ENCODE measurements around the gene UCK2.

UCK2 gene

DNA sequence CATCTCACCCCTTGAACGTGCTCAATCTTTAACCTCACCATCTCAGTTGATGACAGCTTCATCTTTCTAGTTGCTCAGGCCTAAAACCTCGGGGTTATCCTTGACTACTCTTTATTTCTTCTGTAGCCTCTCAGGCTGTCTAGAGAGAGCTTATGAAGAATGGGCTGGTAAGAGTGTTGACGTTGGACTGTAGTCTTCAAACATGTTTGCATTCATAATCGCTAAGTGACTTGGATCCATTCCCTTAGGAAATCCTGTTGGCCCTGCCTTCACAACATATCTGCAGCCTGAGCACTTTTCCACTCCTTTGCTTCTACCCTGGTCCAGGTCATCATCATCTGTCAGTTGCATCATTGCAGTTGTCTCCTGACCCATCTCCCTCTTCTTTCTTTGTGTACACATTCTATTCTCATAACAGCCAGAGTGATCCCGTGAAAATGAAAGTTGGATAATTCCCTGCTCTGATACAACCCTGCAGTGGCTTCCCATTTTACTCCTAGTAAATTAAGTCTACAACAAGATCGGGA is 10.5 kb downstream of the UCK2 start:
- Histone ChIP-seq H3K27ac (replicated peaks) (no peak overlapping the region), H3K4me3 (replicated peaks; ENCODE audit: insufficient read depth, low read length) (no peak overlapping the region), H3K27me3 (ENCODE audit: insufficient read depth, poor library complexity, severe bottlenecking) (no peaks in the 10 kb centered on the region)
- TF ChIP-seq SPI1 (IDR thresholded peaks at IDR 0.05; ENCODE audit: borderline replicate concordance, low read depth) (no peak), POLR2AphosphoS5 (IDR thresholded peaks at IDR 0.05; ENCODE audit: low read depth) (no peak), GABPA (IDR thresholded peaks at IDR 0.05; ENCODE audit: low read depth) (no peak)
- TF ChIP-seq, protein P1, sequence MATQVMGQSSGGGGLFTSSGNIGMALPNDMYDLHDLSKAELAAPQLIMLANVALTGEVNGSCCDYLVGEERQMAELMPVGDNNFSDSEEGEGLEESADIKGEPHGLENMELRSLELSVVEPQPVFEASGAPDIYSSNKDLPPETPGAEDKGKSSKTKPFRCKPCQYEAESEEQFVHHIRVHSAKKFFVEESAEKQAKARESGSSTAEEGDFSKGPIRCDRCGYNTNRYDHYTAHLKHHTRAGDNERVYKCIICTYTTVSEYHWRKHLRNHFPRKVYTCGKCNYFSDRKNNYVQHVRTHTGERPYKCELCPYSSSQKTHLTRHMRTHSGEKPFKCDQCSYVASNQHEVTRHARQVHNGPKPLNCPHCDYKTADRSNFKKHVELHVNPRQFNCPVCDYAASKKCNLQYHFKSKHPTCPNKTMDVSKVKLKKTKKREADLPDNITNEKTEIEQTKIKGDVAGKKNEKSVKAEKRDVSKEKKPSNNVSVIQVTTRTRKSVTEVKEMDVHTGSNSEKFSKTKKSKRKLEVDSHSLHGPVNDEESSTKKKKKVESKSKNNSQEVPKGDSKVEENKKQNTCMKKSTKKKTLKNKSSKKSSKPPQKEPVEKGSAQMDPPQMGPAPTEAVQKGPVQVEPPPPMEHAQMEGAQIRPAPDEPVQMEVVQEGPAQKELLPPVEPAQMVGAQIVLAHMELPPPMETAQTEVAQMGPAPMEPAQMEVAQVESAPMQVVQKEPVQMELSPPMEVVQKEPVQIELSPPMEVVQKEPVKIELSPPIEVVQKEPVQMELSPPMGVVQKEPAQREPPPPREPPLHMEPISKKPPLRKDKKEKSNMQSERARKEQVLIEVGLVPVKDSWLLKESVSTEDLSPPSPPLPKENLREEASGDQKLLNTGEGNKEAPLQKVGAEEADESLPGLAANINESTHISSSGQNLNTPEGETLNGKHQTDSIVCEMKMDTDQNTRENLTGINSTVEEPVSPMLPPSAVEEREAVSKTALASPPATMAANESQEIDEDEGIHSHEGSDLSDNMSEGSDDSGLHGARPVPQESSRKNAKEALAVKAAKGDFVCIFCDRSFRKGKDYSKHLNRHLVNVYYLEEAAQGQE (IDR thresholded peaks at IDR 0.05; ENCODE audit: insufficient replicate concordance, low read depth): no peak
- TF ChIP-seq, protein P2, sequence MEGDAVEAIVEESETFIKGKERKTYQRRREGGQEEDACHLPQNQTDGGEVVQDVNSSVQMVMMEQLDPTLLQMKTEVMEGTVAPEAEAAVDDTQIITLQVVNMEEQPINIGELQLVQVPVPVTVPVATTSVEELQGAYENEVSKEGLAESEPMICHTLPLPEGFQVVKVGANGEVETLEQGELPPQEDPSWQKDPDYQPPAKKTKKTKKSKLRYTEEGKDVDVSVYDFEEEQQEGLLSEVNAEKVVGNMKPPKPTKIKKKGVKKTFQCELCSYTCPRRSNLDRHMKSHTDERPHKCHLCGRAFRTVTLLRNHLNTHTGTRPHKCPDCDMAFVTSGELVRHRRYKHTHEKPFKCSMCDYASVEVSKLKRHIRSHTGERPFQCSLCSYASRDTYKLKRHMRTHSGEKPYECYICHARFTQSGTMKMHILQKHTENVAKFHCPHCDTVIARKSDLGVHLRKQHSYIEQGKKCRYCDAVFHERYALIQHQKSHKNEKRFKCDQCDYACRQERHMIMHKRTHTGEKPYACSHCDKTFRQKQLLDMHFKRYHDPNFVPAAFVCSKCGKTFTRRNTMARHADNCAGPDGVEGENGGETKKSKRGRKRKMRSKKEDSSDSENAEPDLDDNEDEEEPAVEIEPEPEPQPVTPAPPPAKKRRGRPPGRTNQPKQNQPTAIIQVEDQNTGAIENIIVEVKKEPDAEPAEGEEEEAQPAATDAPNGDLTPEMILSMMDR (IDR thresholded peaks at IDR 0.05; ENCODE audit: insufficient read depth, low read length): no peak
- no peak for DNase-seq (ENCODE audit: low read depth in 1 of 2, low spot score in 1 of 2)

DNA sequence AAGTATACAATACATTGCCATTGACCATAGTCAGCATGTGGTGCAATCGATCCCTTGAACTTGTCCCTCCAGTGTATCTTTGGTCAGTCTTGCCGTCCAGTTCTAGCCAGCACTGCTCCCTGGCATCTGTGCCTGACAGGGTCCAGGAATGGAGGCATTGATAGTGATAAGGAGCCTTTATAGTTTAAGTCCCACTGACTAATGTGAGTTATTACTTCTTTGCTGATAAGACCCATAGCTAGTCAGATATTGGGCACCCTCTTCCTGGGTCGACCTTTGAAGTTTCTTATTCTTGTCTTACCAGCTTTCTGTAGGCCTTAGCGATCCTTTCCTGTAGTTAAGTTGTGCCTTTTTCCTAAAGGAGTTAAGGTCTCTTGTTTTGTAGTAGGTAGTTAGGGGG is 13.0 kb downstream of the UCK2 start:
- no peak overlapping the region for H3K27ac ChIP-seq (replicated peaks)
- no peak for DNase-seq (ENCODE audit: low read depth in 1 of 2, low spot score in 1 of 2)
- no peak overlapping the region for H3K4me3 ChIP-seq (replicated peaks; ENCODE audit: insufficient read depth, low read length)
- H3K27me3 ChIP-seq (ENCODE audit: insufficient read depth, poor library complexity, severe bottlenecking): no peaks in the 10 kb centered on the region
- TF ChIP-seq, protein P2 (IDR thresholded peaks at IDR 0.05; ENCODE audit: insufficient read depth, low read length): no peak
- TF ChIP-seq SPI1 (IDR thresholded peaks at IDR 0.05; ENCODE audit: borderline replicate concordance, low read depth): no peak
- TF ChIP-seq, protein P1 (IDR thresholded peaks at IDR 0.05; ENCODE audit: insufficient replicate concordance, low read depth): no peak
- TF ChIP-seq POLR2AphosphoS5 (IDR thresholded peaks at IDR 0.05; ENCODE audit: low read depth): no peak
- no peak for TF ChIP-seq GABPA (IDR thresholded peaks at IDR 0.05; ENCODE audit: low read depth)

DNA sequence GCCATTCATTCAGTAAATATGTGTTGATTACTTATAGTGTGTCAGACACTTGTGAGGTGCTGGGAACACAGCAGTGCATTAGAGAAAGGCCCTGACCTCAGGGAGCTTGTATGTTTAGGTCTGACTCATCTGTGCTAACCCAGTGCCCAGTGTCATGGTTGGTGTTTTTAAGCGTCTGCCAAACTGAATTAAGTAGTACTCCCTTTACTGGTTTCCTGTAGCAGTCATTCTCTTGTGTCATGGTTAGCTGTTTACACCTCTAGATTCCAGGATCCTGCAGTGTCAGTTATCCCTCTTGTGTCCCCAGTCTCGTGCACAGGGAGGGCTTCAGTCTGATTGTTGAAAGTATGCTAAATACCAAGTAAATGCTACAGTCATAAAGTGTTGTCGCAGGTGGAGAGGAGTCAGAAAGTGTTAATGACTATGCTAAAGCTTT is 14.2 kb downstream of the UCK2 start:
- TF ChIP-seq GABPA (IDR thresholded peaks at IDR 0.05; ENCODE audit: low read depth) (no peak), POLR2AphosphoS5 (IDR thresholded peaks at IDR 0.05; ENCODE audit: low read depth) (no peak), SPI1 (IDR thresholded peaks at IDR 0.05; ENCODE audit: borderline replicate concordance, low read depth) (no peak)
- TF ChIP-seq, protein P1 (IDR thresholded peaks at IDR 0.05; ENCODE audit: insufficient replicate concordance, low read depth): no peak
- TF ChIP-seq, protein P2 (IDR thresholded peaks at IDR 0.05; ENCODE audit: insufficient read depth, low read length): no peak
- Histone ChIP-seq H3K27me3 (ENCODE audit: insufficient read depth, poor library complexity, severe bottlenecking) (no peaks in the 10 kb centered on the region), H3K27ac (replicated peaks) (no peak overlapping the region), H3K4me3 (replicated peaks; ENCODE audit: insufficient read depth, low read length) (no peak overlapping the region)
- no peak for DNase-seq (ENCODE audit: low read depth in 1 of 2, low spot score in 1 of 2)
